Measurements from ENCODE around the gene MELTF.

DNA sequence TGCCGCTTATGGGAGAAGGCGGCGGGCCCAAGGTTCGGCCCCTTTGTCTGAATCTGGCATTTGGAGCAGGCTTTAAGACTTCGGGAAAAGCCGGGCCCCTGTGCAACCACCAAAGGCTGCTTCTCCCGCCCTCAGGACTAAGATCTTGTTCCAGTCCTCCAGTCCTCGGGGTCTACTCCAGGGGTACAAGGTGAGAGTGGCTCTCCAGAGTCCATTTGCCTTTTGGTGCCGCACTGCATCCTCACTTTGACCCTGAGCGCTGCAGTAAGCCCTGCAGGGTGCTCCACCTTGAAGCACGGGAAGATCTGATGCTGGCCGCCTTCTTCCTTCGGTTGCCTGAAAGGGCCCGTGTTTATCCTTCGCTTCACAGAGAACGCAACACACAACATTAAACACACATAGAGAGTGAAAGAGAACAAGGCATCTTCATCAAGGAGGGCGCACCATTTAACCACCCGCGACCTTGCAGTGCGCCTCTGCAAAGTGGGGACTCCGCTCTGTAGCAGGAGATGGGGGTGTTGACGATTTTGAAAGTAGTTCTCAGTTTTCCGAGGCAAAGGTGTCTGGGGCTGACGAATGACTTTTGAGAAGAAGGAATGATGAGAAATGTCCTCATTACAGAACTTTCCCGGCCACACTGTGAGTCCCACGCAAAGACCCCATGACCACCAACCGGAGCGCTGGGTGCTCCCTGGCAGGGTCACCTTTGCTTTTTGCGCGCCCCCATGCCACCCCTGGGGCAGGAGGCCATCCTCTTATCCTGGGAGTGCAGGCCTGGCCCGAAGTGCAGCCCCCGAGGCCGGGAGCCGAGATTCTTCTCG lies 62.0 kb downstream of the MELTF start:
- TF ChIP-seq EZH2 (IDR thresholded peaks at IDR 0.05; ENCODE audit: borderline replicate concordance) (peak; percentile 6), CTCF (IDR thresholded peaks at IDR 0.05; ENCODE audit: poor library complexity) (no peak)

Data from hepatocyte (in vitro differentiated cells).